Right lobe of liver (tissue), 6 donors: ENCODE results near the gene SPIB. TPM values are rescaled to one million over a fixed set of nuclear protein-coding genes. Genes with fewer than 3 reads are reported as not detected.

Source experiments
- ATAC-seq, 4 donors: fragments of 200-7000 bp; cut with Tn5 transposase; one replicate each; pipeline ENCODE4 v1.9.1; 2020; ENCODE audit warnings: mild to moderate bottlenecking in 4 of 4, moderate library complexity in 4 of 4
- DNase-seq, 3 donors: peaks; one replicate each; pipeline ENCODE4 v3.0.0-alpha.2; 2020
- H3K27ac ChIP-seq, 3 donors: fragments of 200-600 bp; one replicate each; pipeline ENCODE4 v1.8.0; 2022
- H3K27me3 ChIP-seq, 2 donors: fragments of 200-600 bp; one replicate each; pipeline ENCODE4 v1.8.0; 2022
- H3K36me3 ChIP-seq, 4 donors: fragments of 200-600 bp; sonication (generic) in 1 of 4; one replicate each; pipeline versions ENCODE4 v1.5.1 to v1.8.0; 2017 to 2022; ENCODE audit warnings: control low read depth in 1 of 4
- H3K4me1 ChIP-seq, 4 donors: fragments of 200-600 bp; sonication (generic) in 1 of 4; one replicate each; pipeline versions ENCODE4 v1.5.1 to v1.8.0; 2017 to 2022; ENCODE audit warnings: control low read depth in 1 of 4
- H3K4me3 ChIP-seq, 3 donors: fragments of 200-600 bp; one replicate each; pipeline ENCODE4 v1.8.0; 2022
- H3K9me3 ChIP-seq, 4 donors: fragments of 200-600 bp; sonication (generic) in 1 of 4; one replicate each; pipeline versions ENCODE4 v1.5.1 to v1.8.0; 2017 to 2022; ENCODE audit warnings: control low read depth in 1 of 4
- POLR2A ChIP-seq: fragments of 450-650 bp; IDR thresholded peaks from one replicate; pipeline ENCODE4 v1.6.1; 2017; ENCODE audit warnings: antibody characterized with exemption, mild to moderate bottlenecking
- WGBS: methylation state at CpG from one replicate; pipeline ENCODE4 v1.1.6; 2018; ENCODE audit warnings: low coverage, low lambda C conversion rate; ENCODE audit not compliant: insufficient coverage; ENCODE audit errors: missing lambda C conversion rate; 5-methylcytosine and 5-hydroxymethylcytosine counted together
- intact Hi-C, 2 donors: fragments of 100-400 bp; cut with DNase I; formaldehyde crosslinking; loops; one replicate each; pipeline versions ENCODE4 v1.11.2 to v1.14.1; 2022
- long read RNA-seq: library from polyadenylated mRNA; unstranded; transcript quantifications from one replicate; pipeline ENCODE4 v2.0.0, GENCODE V29; 2019
- total RNA-seq, 6 experiments: library from RNA; depleted of rRNA in 2 of 6; stranded (reverse); fragments of >200 nt in 2 of 6; fragmentation: NEBNext Ultra II Directional in 3 of 6; extraction: Animal tissue kit (Norgen Biotek cat#: 25700) in 3 of 6; gene quantifications; one replicate each; pipeline versions ENCODE4 v1.1.0 to v1.2.4, GENCODE V29; 2016 to 2023
- TF ChIP-seq, protein P1 (sequence below), 4 donors: fragments of 200-600 bp in 3 of 4; fragments of 450-650 bp in 1 of 4; IDR thresholded peaks; one replicate each; pipeline versions ENCODE4 v1.5.1 to v1.8.0; 2016 to 2022; ENCODE audit warnings: antibody characterized with exemption in 4 of 4, mild to moderate bottlenecking in 2 of 4
- donor health status: DM: no; HTN: yes; CAD: no.
- donor health status: DM: no; HTN: no; CAD: no.
- donor health status: DM: no; HTN: no; CAD: no.
- donor health status: DM: no; HTN: yes; CAD: no.
- donor health status: DM: no; HTN: yes; CAD: no.

Gene SPIB
- total RNA-seq, result under 1 TPM in 1 of 6 experiments, not detected in 5; 0.51 TPM
- long read RNA-seq, result 0 reads

DNA sequence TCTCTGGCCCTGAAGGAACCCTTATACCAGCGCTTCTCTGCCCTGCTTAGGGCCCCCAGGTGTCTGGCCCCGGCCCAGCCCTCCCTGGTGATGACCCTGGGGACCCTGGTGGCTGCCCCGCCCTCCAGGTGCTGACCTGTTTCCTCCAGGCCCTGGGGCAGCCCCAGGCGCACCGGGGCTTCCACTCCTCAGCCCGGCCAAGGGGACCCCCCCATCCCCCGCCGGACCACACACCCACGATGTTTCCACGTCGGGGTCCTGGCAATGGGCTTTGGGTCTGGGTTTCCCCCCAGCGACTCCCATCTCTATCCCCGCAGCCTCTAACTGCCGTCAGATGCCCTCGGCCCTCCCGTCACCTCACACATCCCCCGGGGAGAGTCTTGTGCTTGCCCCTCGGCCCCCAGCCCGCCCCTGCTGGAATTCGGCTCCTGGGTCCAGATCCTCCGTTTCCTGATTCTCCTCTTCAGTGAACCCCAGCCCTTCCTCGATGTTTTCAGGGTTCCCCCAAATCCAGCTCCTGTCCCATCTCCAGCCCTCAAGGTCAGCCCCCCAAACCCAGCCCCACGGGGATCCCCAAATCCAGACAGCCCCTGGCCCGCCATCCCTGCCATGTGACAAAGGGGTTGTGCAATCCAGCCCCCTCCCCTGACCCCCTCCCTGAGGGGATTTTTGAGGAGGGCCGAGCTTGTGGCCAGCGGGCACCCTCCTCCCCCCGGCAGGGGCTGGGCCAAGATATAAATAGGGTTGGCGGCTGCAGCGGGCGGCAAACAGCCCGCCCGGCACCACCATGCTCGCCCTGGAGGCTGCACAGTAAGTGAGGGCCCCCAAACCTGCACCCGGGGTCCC, at the start of gene SPIB:
Gene SPIB (plus strand): TSS at position 763 of the 846 bp plus-strand sequence. CDS start 25 bp downstream, at position 788.
- intact Hi-C loops, result no loop called here
- Histone ChIP-seq H3K36me3 (no peaks in the 10 kb centered on the region), H3K4me1 (no peaks in the 10 kb centered on the region), H3K4me3 (no peak within 1 kb of the TSS), H3K27ac (no peak within 1 kb of the TSS), H3K9me3 (no peaks in the 10 kb centered on the region), H3K27me3 (no peaks in the 10 kb centered on the region)
- no peak for DNase-seq
- TF ChIP-seq POLR2A, result no peak
- TF ChIP-seq, protein P1, sequence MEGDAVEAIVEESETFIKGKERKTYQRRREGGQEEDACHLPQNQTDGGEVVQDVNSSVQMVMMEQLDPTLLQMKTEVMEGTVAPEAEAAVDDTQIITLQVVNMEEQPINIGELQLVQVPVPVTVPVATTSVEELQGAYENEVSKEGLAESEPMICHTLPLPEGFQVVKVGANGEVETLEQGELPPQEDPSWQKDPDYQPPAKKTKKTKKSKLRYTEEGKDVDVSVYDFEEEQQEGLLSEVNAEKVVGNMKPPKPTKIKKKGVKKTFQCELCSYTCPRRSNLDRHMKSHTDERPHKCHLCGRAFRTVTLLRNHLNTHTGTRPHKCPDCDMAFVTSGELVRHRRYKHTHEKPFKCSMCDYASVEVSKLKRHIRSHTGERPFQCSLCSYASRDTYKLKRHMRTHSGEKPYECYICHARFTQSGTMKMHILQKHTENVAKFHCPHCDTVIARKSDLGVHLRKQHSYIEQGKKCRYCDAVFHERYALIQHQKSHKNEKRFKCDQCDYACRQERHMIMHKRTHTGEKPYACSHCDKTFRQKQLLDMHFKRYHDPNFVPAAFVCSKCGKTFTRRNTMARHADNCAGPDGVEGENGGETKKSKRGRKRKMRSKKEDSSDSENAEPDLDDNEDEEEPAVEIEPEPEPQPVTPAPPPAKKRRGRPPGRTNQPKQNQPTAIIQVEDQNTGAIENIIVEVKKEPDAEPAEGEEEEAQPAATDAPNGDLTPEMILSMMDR (IDR thresholded peaks at IDR 0.05), result no peak
- no peak for ATAC-seq
- 30% methylated on average over 16 of the region's 34 CpGs for WGBS

DNA sequence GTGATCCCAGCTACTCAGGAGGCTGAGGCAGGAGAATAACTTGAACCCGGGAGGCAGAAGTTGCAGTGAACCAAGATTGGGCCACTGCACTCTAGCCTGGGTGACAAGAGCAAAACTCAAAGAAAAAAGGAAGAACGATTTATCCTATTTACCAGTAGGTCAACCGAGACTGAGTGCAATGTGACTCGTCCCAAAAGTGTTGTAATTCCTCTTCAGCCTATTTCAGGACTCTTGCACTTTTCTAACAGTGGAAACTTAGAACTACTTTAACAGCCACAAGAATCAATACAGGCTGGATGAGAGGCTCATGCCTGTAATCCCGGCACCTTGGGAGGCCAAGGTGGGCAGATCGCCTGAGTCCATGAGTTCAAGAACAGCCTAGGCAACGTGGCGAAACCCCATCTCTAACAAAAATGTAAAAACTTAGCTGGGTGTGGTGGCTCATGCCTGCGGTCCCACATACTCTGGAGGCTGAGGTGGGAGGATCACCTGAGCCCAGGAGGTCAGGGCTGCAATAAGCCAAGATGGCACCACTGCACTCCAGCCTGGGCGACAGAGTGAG, 46.7 kb upstream of the SPIB start:
- intact Hi-C loops, result loop anchor here (10.0 kb wide), 2 partner anchors 83 to 413 kb away; no protein-coding TSS in a partner anchor
- Histone ChIP-seq H3K4me1 (peaks cover 0 to 4% (median 0%) of the 10 kb centered on the region in 4 donors), H3K27ac (no peak overlapping the region), H3K9me3 (no peaks in the 10 kb centered on the region), H3K4me3 (no peak overlapping the region), H3K36me3 (no peaks in the 10 kb centered on the region), H3K27me3 (no peaks in the 10 kb centered on the region)
- 77% methylated on average over 9 of the region's 10 CpGs for WGBS
- TF ChIP-seq POLR2A, result no peak
- TF ChIP-seq, protein P1 (IDR thresholded peaks at IDR 0.05), result no peak
- ATAC-seq (no peak), DNase-seq (no peak)

- DNase-seq, result peak; percentile 94 to 97 (median 95)
- peak within 1 kb of the TSS; percentile 83 to 99 (median 97) for H3K4me3 ChIP-seq
- TF ChIP-seq, protein P1 (IDR thresholded peaks at IDR 0.05), result no peak
- peak; percentile 75 for TF ChIP-seq POLR2A
- intact Hi-C loops, result loop anchor here (10.0 kb wide), 2 partner anchors 78 to 408 kb away; no protein-coding TSS in a partner anchor
- H3K27ac ChIP-seq, result peak within 1 kb of the TSS; percentile 95 to 99 (median 98)
- no peaks in the 10 kb centered on the region for H3K4me1 ChIP-seq
- H3K27me3 ChIP-seq, result no peaks in the 10 kb centered on the region
- 2% methylated on average over 56 of the region's 67 CpGs for WGBS
- peaks cover 0 to 34% (median 12%) of the 10 kb centered on the region in 4 donors for H3K36me3 ChIP-seq
- ATAC-seq, result peak; percentile 91 to 97 (median 94)
- H3K9me3 ChIP-seq, result no peaks in the 10 kb centered on the region
Observed at GRCh38 chr19:50376166-50377050, 42.3 kb upstream of the SPIB start, which contains the start of gene NR1H2. Gene NR1H2 (plus strand): TSS chr19:50376457. CDS start chr19:50377606, 1,149 bp downstream.

- 43% methylated on average over 7 of the region's 7 CpGs for WGBS
Observed at GRCh38 chr19:50377051-50377461, 41.7 kb upstream of the SPIB start.

More at GRCh38 chr19:50377051-50377461, 41.7 kb upstream of the SPIB start:
- Histone ChIP-seq H3K27ac (no peak overlapping the region), H3K4me3 (no peak overlapping the region), H3K36me3 (peaks cover 0 to 41% (median 12%) of the 10 kb centered on the region in 4 donors), H3K4me1 (no peaks in the 10 kb centered on the region), H3K27me3 (no peaks in the 10 kb centered on the region), H3K9me3 (no peaks in the 10 kb centered on the region)
- DNase-seq (peak in 2 of 3 donors; percentile 61 to 63), ATAC-seq (peak in 3 of 4 donors; percentile 3 to 14 (median 4))
- intact Hi-C loops, result loop anchor here (10.0 kb wide), 2 partner anchors 78 to 408 kb away; no protein-coding TSS in a partner anchor
- TF ChIP-seq POLR2A, result no peak
- TF ChIP-seq, protein P1 (IDR thresholded peaks at IDR 0.05), result no peak
